Muscle of leg (tissue), 11 donors: ENCODE results near the gene CARHSP1. TPM values are rescaled to one million over a fixed set of nuclear protein-coding genes. Genes with fewer than 3 reads are reported as not detected.
"Not testable (repeated sequence)": the region's sequence is repeated elsewhere in the genome, so short reads cannot be mapped to it uniquely, and the experiment has no call there.

ENCODE experiments used
- DNase-seq: peaks from one replicate; pipeline ENCODE4 v3.0.0; 2013
- H3K27ac ChIP-seq: one replicate; pipeline ENCODE4 v1.5.1; 2013; ENCODE audit warnings: mild to moderate bottlenecking, low read length, control low read depth
- H3K27me3 ChIP-seq: one replicate; pipeline ENCODE4 v1.6.1; 2013; ENCODE audit warnings: low read length; ENCODE audit not compliant: control insufficient read depth, insufficient read depth
- H3K36me3 ChIP-seq: one replicate; pipeline ENCODE4 v1.6.1; 2013; ENCODE audit warnings: low read length; ENCODE audit not compliant: control insufficient read depth, insufficient read depth
- H3K4me1 ChIP-seq: one replicate; pipeline ENCODE4 v1.6.1; 2013; ENCODE audit warnings: low read length; ENCODE audit not compliant: control insufficient read depth, insufficient read depth
- H3K4me3 ChIP-seq: one replicate; pipeline ENCODE4 v1.5.1; 2013; ENCODE audit warnings: low read length, control low read depth
- H3K9me3 ChIP-seq: replicated peaks from 2 replicates; pipeline ENCODE4 v1.6.1; 2013; ENCODE audit warnings: low read depth, low read length; ENCODE audit not compliant: control insufficient read depth
- WGBS: methylation state at CpG from one replicate; pipeline ENCODE4 v1.1.5; 2013; ENCODE audit warnings: missing lambda C conversion rate; ENCODE audit not compliant: insufficient coverage; 5-methylcytosine and 5-hydroxymethylcytosine counted together
- polyA plus RNA-seq, 8 donors: library from polyadenylated mRNA; unstranded; fragments of 120-200 nt; gene quantifications; one replicate each; pipeline versions ENCODE4 v1.2.1 to v1.2.3, GENCODE V29; 2013; ENCODE audit warnings: inconsistent platforms in 1 of 8, low replicate concordance in 1 of 8; ENCODE audit not compliant: insufficient read length in 8 of 8, insufficient read depth in 1 of 8
- total RNA-seq: library from RNA; stranded (reverse); fragments of 120-200 nt; gene quantifications from one replicate; pipeline ENCODE4 v1.2.4, GENCODE V29; 2013

The CARHSP1 gene
- total and polyA plus RNA-seq, 9 donors = 100 to 151 (median 134) TPM

- H3K36me3 ChIP-seq = peaks cover 73% of the 10 kb centered on the region
- H3K9me3 ChIP-seq = no peaks in the 10 kb centered on the region
- no peak overlapping the region for H3K4me3 ChIP-seq
- H3K27ac ChIP-seq = no peak overlapping the region
- H3K4me1 ChIP-seq = peaks cover 15% of the 10 kb centered on the region
- 83% methylated on average over 18 of the region's 19 CpGs for WGBS
- no peak for DNase-seq
- no peaks in the 10 kb centered on the region for H3K27me3 ChIP-seq
Observed at GRCh38 chr16:8849411-8850011, 19.3 kb downstream of the CARHSP1 start.

- Histone ChIP-seq H3K4me3 (no peak overlapping the region), H3K9me3 (no peaks in the 10 kb centered on the region), H3K27me3 (no peaks in the 10 kb centered on the region), H3K36me3 (peaks cover 68% of the 10 kb centered on the region), H3K4me1 (peaks cover 15% of the 10 kb centered on the region), H3K27ac (no peak overlapping the region)
- DNase-seq = no peak
- 67% methylated on average over 3 of the region's 8 CpGs for WGBS
Observed at GRCh38 chr16:8848939-8849391, 19.8 kb downstream of the CARHSP1 start.

- no peaks in the 10 kb centered on the region for H3K9me3 ChIP-seq
- H3K36me3 ChIP-seq = peaks cover 63% of the 10 kb centered on the region
- H3K27me3 ChIP-seq = no peaks in the 10 kb centered on the region
- no peak overlapping the region for H3K4me3 ChIP-seq
- H3K4me1 ChIP-seq = peaks cover 15% of the 10 kb centered on the region
- H3K27ac ChIP-seq = no peak overlapping the region
- DNase-seq = no peak
- WGBS = 78% methylated on average over 24 of the region's 26 CpGs
Observed at GRCh38 chr16:8848231-8848938, 20.4 kb downstream of the CARHSP1 start.

GRCh38 chr16:8847623-8848022 lies 21.2 kb downstream of the CARHSP1 start:
- 88% methylated on average over 11 of the region's 15 CpGs for WGBS
- H3K4me3 ChIP-seq = no peak overlapping the region
- H3K27ac ChIP-seq = no peak overlapping the region
- no peak for DNase-seq
- H3K36me3 ChIP-seq = peaks cover 57% of the 10 kb centered on the region
- no peaks in the 10 kb centered on the region for H3K27me3 ChIP-seq
- peaks cover 15% of the 10 kb centered on the region for H3K4me1 ChIP-seq
- H3K9me3 ChIP-seq = no peaks in the 10 kb centered on the region

GRCh38 chr16:8847145-8847544 lies 21.7 kb downstream of the CARHSP1 start:
- WGBS = 71% methylated on average over 7 of the region's 13 CpGs
- peaks cover 52% of the 10 kb centered on the region for H3K36me3 ChIP-seq
- H3K4me3 ChIP-seq = no peak overlapping the region
- peaks cover 15% of the 10 kb centered on the region for H3K4me1 ChIP-seq
- no peaks in the 10 kb centered on the region for H3K27me3 ChIP-seq
- DNase-seq = no peak
- H3K9me3 ChIP-seq = no peaks in the 10 kb centered on the region
- no peak overlapping the region for H3K27ac ChIP-seq

- Histone ChIP-seq H3K36me3 (peaks cover 46% of the 10 kb centered on the region), H3K9me3 (no peaks in the 10 kb centered on the region), H3K27me3 (no peaks in the 10 kb centered on the region), H3K27ac (no peak overlapping the region), H3K4me3 (no peak overlapping the region), H3K4me1 (peaks cover 15% of the 10 kb centered on the region)
- WGBS = 100% methylated on average over 2 of the region's 10 CpGs
- no peak for DNase-seq
Observed at GRCh38 chr16:8846401-8846932, 22.3 kb downstream of the CARHSP1 start.

GRCh38 chr16:8845699-8846298 lies 23.0 kb downstream of the CARHSP1 start:
- WGBS = 87% methylated on average over 4 of the region's 7 CpGs
- Histone ChIP-seq H3K4me3 (no peak overlapping the region), H3K27ac (no peak overlapping the region)

GRCh38 chr16:8843296-8843695 lies 25.5 kb downstream of the CARHSP1 start:
- WGBS = 82% methylated on average over 5 of the region's 12 CpGs
- not testable (repeated sequence) for H3K4me3 ChIP-seq, DNase-seq, H3K27me3 ChIP-seq, H3K9me3 ChIP-seq, H3K4me1 ChIP-seq, H3K27ac ChIP-seq
- H3K36me3 ChIP-seq = peaks cover 18% of the 10 kb centered on the region

More at GRCh38 chr16:8845699-8846298, 23.0 kb downstream of the CARHSP1 start:
- peaks cover 15% of the 10 kb centered on the region for H3K4me1 ChIP-seq
- DNase-seq = no peak
- H3K9me3 ChIP-seq = no peaks in the 10 kb centered on the region
- no peaks in the 10 kb centered on the region for H3K27me3 ChIP-seq
- peaks cover 42% of the 10 kb centered on the region for H3K36me3 ChIP-seq

- not testable (repeated sequence) for H3K4me3 ChIP-seq, H3K36me3 ChIP-seq, H3K9me3 ChIP-seq, DNase-seq, H3K4me1 ChIP-seq, H3K27me3 ChIP-seq, H3K27ac ChIP-seq
- 49% methylated on average over 4 of the region's 4 CpGs for WGBS
Observed at GRCh38 chr16:8842016-8842415, 26.8 kb downstream of the CARHSP1 start.

- not testable (repeated sequence) for H3K27ac ChIP-seq, H3K36me3 ChIP-seq, H3K27me3 ChIP-seq, DNase-seq, H3K4me1 ChIP-seq, H3K4me3 ChIP-seq, H3K9me3 ChIP-seq
- WGBS = 82% methylated on average over 11 of the region's 15 CpGs
Observed at GRCh38 chr16:8837594-8837993, 31.2 kb downstream of the CARHSP1 start.
